ENCODE measurements around the gene TAAR6.
"Not testable (repeated sequence)": the region's sequence is repeated elsewhere in the genome, so short reads cannot be mapped to it uniquely, and the experiment has no call there.

TAAR6 gene

GRCh38 chr6:132570221-132570777, at the start of gene TAAR6:
Gene TAAR6, plus strand, starts transcription at chr6:132570322. Its CDS starts 0 bp downstream, at chr6:132570322.
- Mint-ChIP-seq H3K4me3 (no peak within 1 kb of the TSS), H3K27me3 (peaks cover 24% of the 10 kb centered on the region)

GRCh38 chr6:132520953-132521352, 49.2 kb upstream of the TAAR6 start:
- Mint-ChIP-seq H3K27ac (no peak overlapping the region), H3K27me3 (peaks cover 45% of the 10 kb centered on the region), H3K4me3 (no peak overlapping the region), H3K9me3 (no peaks in the 10 kb centered on the region), H3K4me1 (no peaks in the 10 kb centered on the region)
- DNase-seq (no peak), ATAC-seq (no peak)

More at GRCh38 chr6:132570221-132570777, at the start of gene TAAR6:
- ATAC-seq (no peak), DNase-seq (no peak)
- no peaks in the 10 kb centered on the region for H3K9me3 Mint-ChIP-seq
- no peaks in the 10 kb centered on the region for H3K4me1 Mint-ChIP-seq
- H3K27ac Mint-ChIP-seq: no peak within 1 kb of the TSS

- Mint-ChIP-seq H3K27ac (peak overlapping the region in 1 of 2 donors; percentile 44), H3K27me3 (peaks cover 52% of the 10 kb centered on the region), H3K4me3 (no peak overlapping the region), H3K4me1 (no peaks in the 10 kb centered on the region), H3K9me3 (no peaks in the 10 kb centered on the region)
- ATAC-seq (no peak), DNase-seq (no peak)
These were observed 45.5 kb upstream of the TAAR6 start for GRCh38 chr6:132524646-132525045.

GRCh38 chr6:132525866-132526265, 44.3 kb upstream of the TAAR6 start:
- Mint-ChIP-seq H3K4me1 (no peaks in the 10 kb centered on the region), H3K9me3 (no peaks in the 10 kb centered on the region), H3K27ac (no peak overlapping the region), H3K4me3 (no peak overlapping the region), H3K27me3 (peaks cover 45% of the 10 kb centered on the region)
- DNase-seq (no peak), ATAC-seq (no peak)

GRCh38 chr6:132526461-132526860, 43.7 kb upstream of the TAAR6 start:
- peaks cover 45% of the 10 kb centered on the region for H3K27me3 Mint-ChIP-seq
- no peak overlapping the region for H3K4me3 Mint-ChIP-seq
- H3K27ac Mint-ChIP-seq: no peak overlapping the region
- H3K4me1 Mint-ChIP-seq: no peaks in the 10 kb centered on the region
- H3K9me3 Mint-ChIP-seq: no peaks in the 10 kb centered on the region
- DNase-seq: no peak
- no peak for ATAC-seq

- Mint-ChIP-seq H3K27ac (no peak overlapping the region), H3K4me1 (no peaks in the 10 kb centered on the region), H3K4me3 (no peak overlapping the region), H3K27me3 (peaks cover 39% of the 10 kb centered on the region), H3K9me3 (no peaks in the 10 kb centered on the region)
- no peak for DNase-seq
- no peak for ATAC-seq
These were observed 42.3 kb upstream of the TAAR6 start for GRCh38 chr6:132527791-132528190.

GRCh38 chr6:132530293-132530974, 39.7 kb upstream of the TAAR6 start:
- H3K4me1 Mint-ChIP-seq: no peaks in the 10 kb centered on the region
- DNase-seq: peak; percentile 55 to 56
- H3K27me3 Mint-ChIP-seq: peaks cover 18% of the 10 kb centered on the region
- H3K27ac Mint-ChIP-seq: no peak overlapping the region
- peak overlapping the region; percentile 42 to 58 for H3K4me3 Mint-ChIP-seq
- H3K9me3 Mint-ChIP-seq: no peaks in the 10 kb centered on the region
- ATAC-seq: peak; percentile 69

GRCh38 chr6:132534546-132534945, 35.6 kb upstream of the TAAR6 start:
- H3K27me3 Mint-ChIP-seq: peaks cover 33% of the 10 kb centered on the region
- DNase-seq, H3K27ac Mint-ChIP-seq, ATAC-seq, H3K4me3 Mint-ChIP-seq, H3K4me1 Mint-ChIP-seq, H3K9me3 Mint-ChIP-seq: not testable (repeated sequence)

- ATAC-seq (no peak), DNase-seq (no peak)
- no peaks in the 10 kb centered on the region for H3K9me3 Mint-ChIP-seq
- H3K4me3 Mint-ChIP-seq: no peak overlapping the region
- peaks cover 42% of the 10 kb centered on the region for H3K27me3 Mint-ChIP-seq
- no peak overlapping the region for H3K27ac Mint-ChIP-seq
- no peaks in the 10 kb centered on the region for H3K4me1 Mint-ChIP-seq
These were observed 33.0 kb upstream of the TAAR6 start for GRCh38 chr6:132537145-132537544.

- no peak within 1 kb of the TSS for H3K27ac Mint-ChIP-seq
- peaks cover 42% of the 10 kb centered on the region for H3K27me3 Mint-ChIP-seq
- DNase-seq (no peak), ATAC-seq (no peak)
- H3K9me3 Mint-ChIP-seq: no peaks in the 10 kb centered on the region
- H3K4me1 Mint-ChIP-seq: no peaks in the 10 kb centered on the region
- no peak within 1 kb of the TSS for H3K4me3 Mint-ChIP-seq
These were observed 32.1 kb upstream of the TAAR6 start, which contains the start of gene TAAR9 for GRCh38 chr6:132537977-132538376. Gene TAAR9, plus strand, starts transcription at chr6:132538277. Its CDS starts 13 bp downstream, at chr6:132538290.

GRCh38 chr6:132544826-132545225, 25.3 kb upstream of the TAAR6 start:
- no peak for DNase-seq
- ATAC-seq: no peak
- H3K9me3 Mint-ChIP-seq: no peaks in the 10 kb centered on the region
- no peak overlapping the region for H3K27ac Mint-ChIP-seq
- peaks cover 23% of the 10 kb centered on the region for H3K27me3 Mint-ChIP-seq
- H3K4me1 Mint-ChIP-seq: no peaks in the 10 kb centered on the region
- H3K4me3 Mint-ChIP-seq: no peak overlapping the region

- no peak for ATAC-seq
- Mint-ChIP-seq H3K4me1 (no peaks in the 10 kb centered on the region), H3K9me3 (no peaks in the 10 kb centered on the region), H3K4me3 (no peak overlapping the region), H3K27ac (no peak overlapping the region), H3K27me3 (peaks cover 20% of the 10 kb centered on the region)
- DNase-seq: no peak
These were observed 21.2 kb upstream of the TAAR6 start for GRCh38 chr6:132548746-132549463.

- ATAC-seq: peak; percentile 46
- no peak for DNase-seq
- no peaks in the 10 kb centered on the region for H3K4me1 Mint-ChIP-seq
- no peak overlapping the region for H3K27ac Mint-ChIP-seq
- no peaks in the 10 kb centered on the region for H3K9me3 Mint-ChIP-seq
- peaks cover 20% of the 10 kb centered on the region for H3K27me3 Mint-ChIP-seq
- H3K4me3 Mint-ChIP-seq: no peak overlapping the region
These were observed 18.9 kb upstream of the TAAR6 start for GRCh38 chr6:132551214-132551613.

GRCh38 chr6:132552372-132552771, 17.8 kb upstream of the TAAR6 start, which contains the start of gene TAAR8:
Gene TAAR8, plus strand, starts transcription at chr6:132552672. Its CDS starts 21 bp downstream, at chr6:132552693.
- ATAC-seq (no peak), DNase-seq (no peak)
- no peaks in the 10 kb centered on the region for H3K4me1 Mint-ChIP-seq
- H3K9me3 Mint-ChIP-seq: no peaks in the 10 kb centered on the region
- H3K27me3 Mint-ChIP-seq: peaks cover 21% of the 10 kb centered on the region
- no peak within 1 kb of the TSS for H3K4me3 Mint-ChIP-seq
- H3K27ac Mint-ChIP-seq: no peak within 1 kb of the TSS

- H3K4me3 Mint-ChIP-seq, H3K4me1 Mint-ChIP-seq, H3K9me3 Mint-ChIP-seq, DNase-seq, ATAC-seq, H3K27ac Mint-ChIP-seq: not testable (repeated sequence)
- H3K27me3 Mint-ChIP-seq: peaks cover 19% of the 10 kb centered on the region
These were observed 10.0 kb upstream of the TAAR6 start for GRCh38 chr6:132560087-132560486.

GRCh38 chr6:132566404-132566803, 3.7 kb upstream of the TAAR6 start:
- ATAC-seq (no peak), DNase-seq (no peak)
- H3K9me3 Mint-ChIP-seq: no peaks in the 10 kb centered on the region
- H3K4me1 Mint-ChIP-seq: no peaks in the 10 kb centered on the region
- peaks cover 16% of the 10 kb centered on the region for H3K27me3 Mint-ChIP-seq
- H3K4me3 Mint-ChIP-seq: no peak overlapping the region
- peak overlapping the region in 1 of 2 donors; percentile 78 for H3K27ac Mint-ChIP-seq

Data from stimulated activated naive CD8-positive, alpha-beta T cell treated with anti-CD3 and anti-CD28 coated beads, Interleukin-15, amount 100 ng/mL, for 72 hours (primary cell).